Spleen (tissue), 11 donors: ENCODE results near the gene GLTPD2. TPM values are rescaled to one million over a fixed set of nuclear protein-coding genes. Genes with fewer than 3 reads are reported as not detected.
"Not testable (repeated sequence)": the region's sequence is repeated elsewhere in the genome, so short reads cannot be mapped to it uniquely, and the experiment has no call there.

ENCODE experiments used
- DNase-seq: peaks from one replicate; pipeline ENCODE4 v3.0.0-alpha.2; 2020
- H3K27ac ChIP-seq, 8 donors: fragments of 200-600 bp; sonication (generic) in 7 of 8; 1 replicate in 4 of 8; 2 replicates in 4 of 8; pipeline versions ENCODE4 v1.5.0 to v1.8.0; 2016 to 2021; ENCODE audit warnings: inconsistent platforms in 4 of 8, mild to moderate bottlenecking in 4 of 8, moderate library complexity in 1 of 8
- H3K27me3 ChIP-seq, 7 donors: fragments of 200-600 bp; sonication (generic) in 6 of 7; replicated peaks in 1 of 7; 1 replicate in 4 of 7; 2 replicates in 3 of 7; pipeline versions ENCODE4 v1.5.0 to v1.8.0; 2016 to 2021; ENCODE audit warnings: inconsistent platforms in 3 of 7, mild to moderate bottlenecking in 1 of 7
- H3K36me3 ChIP-seq, 6 donors: fragments of 200-600 bp; sonication (generic) in 5 of 6; 1 replicate in 4 of 6; 2 replicates in 2 of 6; pipeline versions ENCODE4 v1.5.0 to v1.8.0; 2016 to 2021; ENCODE audit warnings: inconsistent platforms in 2 of 6
- H3K4me1 ChIP-seq, 6 donors: fragments of 200-600 bp; sonication (generic) in 5 of 6; 1 replicate in 3 of 6; 2 replicates in 3 of 6; pipeline versions ENCODE4 v1.5.0 to v1.8.0; 2016 to 2021; ENCODE audit warnings: inconsistent platforms in 3 of 6
- H3K4me3 ChIP-seq, 8 donors: fragments of 200-600 bp; sonication (generic) in 7 of 8; 1 replicate in 4 of 8; 2 replicates in 4 of 8; pipeline versions ENCODE4 v1.5.0 to v1.8.0; 2016 to 2021; ENCODE audit warnings: inconsistent platforms in 4 of 8, mild to moderate bottlenecking in 4 of 8, moderate library complexity in 2 of 8
- H3K9me3 ChIP-seq, 8 donors: fragments of 200-600 bp; sonication (generic) in 7 of 8; 1 replicate in 4 of 8; 2 replicates in 4 of 8; pipeline versions ENCODE4 v1.5.0 to v1.8.0; 2016 to 2021; ENCODE audit warnings: inconsistent platforms in 4 of 8
- POLR2A ChIP-seq, 3 donors: fragments of 450-650 bp; IDR thresholded peaks; one replicate each; pipeline ENCODE4 v1.5.1; 2017; ENCODE audit warnings: antibody characterized with exemption in 3 of 3, mild to moderate bottlenecking in 1 of 3
- POLR2AphosphoS5 ChIP-seq, 3 donors: sonication (generic); formaldehyde crosslinking; IDR thresholded peaks; one replicate each; pipeline ENCODE4 v1.5.1; 2017; ENCODE audit warnings: antibody characterized with exemption in 3 of 3
- WGBS, 5 donors: extraction: QIAGEN DNeasy Blood & Tissue Kit in 3 of 5; methylation state at CpG; one replicate each; pipeline versions ENCODE4 v1.1.5 to v1.1.7; 2013 to 2018; 5-methylcytosine and 5-hydroxymethylcytosine counted together
- intact Hi-C: fragments of 100-400 bp; cut with DNase I; formaldehyde crosslinking; loops from one replicate; pipeline ENCODE4 v1.15.0; 2023; ENCODE audit warnings: low total_unique reads
- polyA plus RNA-seq, 3 donors: library from polyadenylated mRNA; stranded (reverse); fragments of 200-250 nt; gene quantifications; one replicate each; pipeline ENCODE4 v1.2.1, GENCODE V29; 2013
- total RNA-seq, 7 donors: library from RNA; depleted of rRNA in 3 of 7; stranded (reverse); fragments of >200 nt in 3 of 7; fragmentation: NEBNext Ultra II Directional in 4 of 7; extraction: Animal tissue kit (Norgen Biotek cat#: 25700) in 4 of 7; gene quantifications; one replicate each; pipeline versions ENCODE4 v1.1.0 to v1.2.1, GENCODE V29; 2016 to 2021
- TF ChIP-seq, protein P1 (sequence below), 11 experiments: fragments of 200-600 bp in 7 of 11; fragments of 450-650 bp in 4 of 11; sonication (generic) in 4 of 11; IDR thresholded peaks in 8 of 11; conservative IDR thresholded peaks in 3 of 11; 1 replicate in 7 of 11; 2 replicates in 4 of 11; pipeline versions ENCODE4 v1.4.0 to v1.8.0; 2016 to 2021; ENCODE audit warnings: antibody characterized with exemption in 11 of 11, inconsistent platforms in 4 of 11, mild to moderate bottlenecking in 1 of 11
- donor health status: healthy with polysubstance abuse.
- donor health status: DM: no; HTN: no; CAD: no; lungs with moderate emphysema.
- donor health status: DM: no; HTN: no; CAD: no.
- donor health status: Bipolar disorder and iron deficiency.
- donor health status: healthy.
- donor health status: DM: no; HTN: no; CAD: no.
- donor health status: DM: yes; HTN: yes; CAD: no.

The GLTPD2 gene
- total and polyA plus RNA-seq, 10 donors, result 0.06 TPM; not detected in 9

DNA sequence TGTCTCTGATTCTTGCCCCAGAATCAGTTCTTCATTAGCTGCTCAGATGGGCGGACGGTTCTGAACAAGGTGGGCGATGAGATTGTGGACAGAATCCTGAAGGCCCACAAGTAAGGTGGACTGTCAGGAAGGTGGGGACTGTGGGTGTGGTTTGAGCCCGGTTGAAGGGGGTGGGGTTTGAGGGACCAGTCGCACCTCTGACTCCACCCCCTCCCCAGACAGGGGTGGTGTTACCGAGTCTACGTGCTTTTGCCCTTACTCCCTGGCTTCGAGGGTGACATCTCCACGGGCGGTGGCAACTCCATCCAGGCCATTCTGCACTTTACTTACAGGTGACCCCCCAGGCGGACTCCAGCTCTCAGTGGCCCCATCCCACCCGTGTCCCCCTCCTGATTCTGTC, 29.5 kb downstream of the GLTPD2 start:
- TF ChIP-seq POLR2AphosphoS5 (IDR thresholded peaks at IDR 0.05) (no peak), POLR2A (IDR thresholded peaks at IDR 0.05) (no peak)
- TF ChIP-seq, protein P1, sequence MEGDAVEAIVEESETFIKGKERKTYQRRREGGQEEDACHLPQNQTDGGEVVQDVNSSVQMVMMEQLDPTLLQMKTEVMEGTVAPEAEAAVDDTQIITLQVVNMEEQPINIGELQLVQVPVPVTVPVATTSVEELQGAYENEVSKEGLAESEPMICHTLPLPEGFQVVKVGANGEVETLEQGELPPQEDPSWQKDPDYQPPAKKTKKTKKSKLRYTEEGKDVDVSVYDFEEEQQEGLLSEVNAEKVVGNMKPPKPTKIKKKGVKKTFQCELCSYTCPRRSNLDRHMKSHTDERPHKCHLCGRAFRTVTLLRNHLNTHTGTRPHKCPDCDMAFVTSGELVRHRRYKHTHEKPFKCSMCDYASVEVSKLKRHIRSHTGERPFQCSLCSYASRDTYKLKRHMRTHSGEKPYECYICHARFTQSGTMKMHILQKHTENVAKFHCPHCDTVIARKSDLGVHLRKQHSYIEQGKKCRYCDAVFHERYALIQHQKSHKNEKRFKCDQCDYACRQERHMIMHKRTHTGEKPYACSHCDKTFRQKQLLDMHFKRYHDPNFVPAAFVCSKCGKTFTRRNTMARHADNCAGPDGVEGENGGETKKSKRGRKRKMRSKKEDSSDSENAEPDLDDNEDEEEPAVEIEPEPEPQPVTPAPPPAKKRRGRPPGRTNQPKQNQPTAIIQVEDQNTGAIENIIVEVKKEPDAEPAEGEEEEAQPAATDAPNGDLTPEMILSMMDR (IDR thresholded peaks at IDR 0.05 in 8 of 11, conservative IDR thresholded peaks at IDR 0.05 in 3 of 11), result no peak
- no peaks in the 10 kb centered on the region for H3K9me3 ChIP-seq
- no peak overlapping the region for H3K4me3 ChIP-seq
- no peak overlapping the region for H3K27ac ChIP-seq
- intact Hi-C loops, result no loop called here
- WGBS, 5 donors, result 79 to 87% (median 82%) methylated on average over 12 of the region's 12 CpGs
- H3K36me3 ChIP-seq, result peaks cover 0 to 74% (median 21%) of the 10 kb centered on the region in 6 donors
- DNase-seq, result no peak
- no peaks in the 10 kb centered on the region for H3K4me1 ChIP-seq
- no peaks in the 10 kb centered on the region for H3K27me3 ChIP-seq

DNA sequence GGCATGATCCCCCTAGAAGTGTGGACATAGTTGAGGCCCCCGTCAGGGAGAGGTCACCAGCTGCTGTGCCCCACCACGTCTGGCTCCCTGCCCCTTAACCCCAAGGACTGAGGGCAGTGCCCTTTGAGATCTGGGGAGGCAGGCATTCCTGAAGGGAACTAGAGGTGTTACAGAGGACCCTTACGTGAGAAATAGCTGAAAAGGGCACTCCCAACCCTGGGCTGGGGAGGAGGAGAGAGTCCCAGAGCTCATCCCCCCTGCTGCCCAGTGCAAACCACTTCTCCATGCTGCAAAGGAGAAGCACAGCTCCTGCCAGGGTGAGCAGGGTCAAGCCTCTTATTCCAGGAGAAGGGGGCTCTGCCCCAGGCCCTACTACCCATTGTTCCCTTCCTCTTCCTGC, 34.1 kb downstream of the GLTPD2 start:
- Histone ChIP-seq H3K27me3 (no peaks in the 10 kb centered on the region), H3K4me3 (no peak overlapping the region), H3K4me1 (no peaks in the 10 kb centered on the region), H3K9me3 (no peaks in the 10 kb centered on the region), H3K36me3 (peaks cover 0 to 50% (median 5%) of the 10 kb centered on the region in 6 donors), H3K27ac (no peak overlapping the region)
- TF ChIP-seq POLR2AphosphoS5 (IDR thresholded peaks at IDR 0.05) (no peak), POLR2A (IDR thresholded peaks at IDR 0.05) (no peak)
- TF ChIP-seq, protein P1 (IDR thresholded peaks at IDR 0.05 in 8 of 11, conservative IDR thresholded peaks at IDR 0.05 in 3 of 11), result no peak
- 59 to 85% (median 70%) methylated on average over 3 of the region's 3 CpGs for WGBS, 5 donors
- DNase-seq, result no peak
- intact Hi-C loops, result no loop called here

DNA sequence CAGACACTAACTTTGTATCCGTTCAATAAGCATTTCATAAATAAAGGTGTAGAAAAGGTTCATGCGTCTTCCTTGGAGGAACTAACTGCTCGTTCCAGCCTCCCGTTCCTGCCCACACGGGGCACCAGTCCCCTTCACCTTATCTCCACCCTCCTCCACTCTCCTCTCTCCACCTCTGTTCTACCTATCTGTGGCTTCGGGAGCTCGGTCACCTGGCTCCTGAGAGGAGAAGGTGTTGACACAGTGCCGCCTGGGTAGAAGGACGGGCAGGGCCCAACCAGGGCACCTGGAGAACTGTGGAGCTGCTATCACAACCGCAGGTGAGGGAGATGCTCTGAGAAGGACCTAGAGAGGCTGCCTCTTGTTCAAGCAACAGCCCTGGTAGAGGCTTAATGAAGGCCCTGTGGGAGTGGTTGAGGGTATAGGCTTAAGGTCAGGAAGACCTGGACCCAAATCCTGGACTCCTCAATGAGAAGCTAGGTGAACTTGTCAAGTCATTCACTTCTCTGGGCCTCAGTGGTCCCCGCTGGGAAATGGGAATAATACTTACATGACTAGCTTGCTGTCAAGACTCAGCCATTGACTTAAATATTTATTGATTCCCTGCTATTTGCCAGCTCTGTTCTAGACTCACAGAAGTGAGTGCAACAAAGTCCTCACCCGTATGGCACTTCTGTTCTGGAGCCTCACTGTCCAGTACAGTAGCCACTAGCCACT, 34.8 kb downstream of the GLTPD2 start:
- no peak for DNase-seq
- no peak overlapping the region for H3K4me3 ChIP-seq
- no peak overlapping the region for H3K27ac ChIP-seq
- H3K36me3 ChIP-seq, result peaks cover 0 to 44% (median 4%) of the 10 kb centered on the region in 6 donors
- TF ChIP-seq POLR2A (IDR thresholded peaks at IDR 0.05) (no peak), POLR2AphosphoS5 (IDR thresholded peaks at IDR 0.05) (no peak)
- TF ChIP-seq, protein P1 (IDR thresholded peaks at IDR 0.05 in 8 of 11, conservative IDR thresholded peaks at IDR 0.05 in 3 of 11), result no peak
- no peaks in the 10 kb centered on the region for H3K4me1 ChIP-seq
- no peaks in the 10 kb centered on the region for H3K27me3 ChIP-seq
- intact Hi-C loops, result no loop called here
- H3K9me3 ChIP-seq, result no peaks in the 10 kb centered on the region
- WGBS, 5 donors, result 76 to 82% (median 76%) methylated on average over 12 of the region's 12 CpGs

DNA sequence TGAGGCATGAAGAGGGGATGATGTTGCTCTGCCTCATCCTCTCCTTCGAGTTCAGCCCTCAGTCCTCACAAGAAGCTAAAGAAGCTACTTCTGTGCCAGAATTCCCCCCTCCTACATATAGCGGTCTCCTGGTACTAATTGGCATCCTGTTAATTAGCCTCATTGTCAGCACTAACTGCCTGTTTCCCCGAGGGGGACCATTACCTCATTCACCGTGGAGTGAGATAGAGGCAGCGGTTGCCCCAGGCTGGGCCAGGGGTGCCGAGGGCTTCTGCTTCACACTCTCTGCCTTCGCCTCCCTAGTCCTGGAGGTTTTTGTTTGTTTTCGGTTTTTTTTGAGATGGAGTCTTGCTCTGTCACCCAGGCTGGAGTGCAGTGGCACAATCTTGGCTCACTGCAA, 38.6 kb downstream of the GLTPD2 start:
- H3K27ac ChIP-seq, result no peak overlapping the region

DNA sequence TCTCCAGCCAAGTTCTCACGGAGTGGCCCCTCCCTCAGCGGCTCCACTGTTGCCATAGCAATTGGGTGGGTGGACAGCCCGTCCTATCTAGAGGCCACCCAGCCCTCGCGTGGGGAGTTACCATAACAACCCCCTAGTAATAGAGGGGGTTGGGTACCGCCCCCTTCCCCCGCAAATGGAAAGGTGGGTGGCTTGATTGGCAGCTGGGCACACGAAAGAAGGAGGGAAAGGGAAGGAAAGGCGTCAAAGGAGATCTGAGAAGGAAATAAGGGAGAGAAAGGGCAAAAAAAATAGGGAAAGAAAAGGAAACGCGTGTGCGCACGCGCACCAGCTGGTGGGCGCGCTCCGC, 44.0 kb downstream of the GLTPD2 start:
- WGBS, 5 donors, result 0 to 2% (median 0%) methylated on average over 8 to 14 of the region's 17 CpGs
- Histone ChIP-seq H3K4me3 (peak overlapping the region; percentile 59 to 97 (median 94)), H3K27ac (peak overlapping the region; percentile 82 to 96 (median 92)), H3K4me1 (peaks cover 25 to 45% (median 37%) of the 10 kb centered on the region in 6 donors)
- DNase-seq, H3K36me3 ChIP-seq, intact Hi-C loops, H3K27me3 ChIP-seq, H3K9me3 ChIP-seq: not testable (repeated sequence)

More for the DNA sequence above, 38.6 kb downstream of the GLTPD2 start:
- 73 to 81% (median 78%) methylated on average over 8 of the region's 8 CpGs for WGBS, 5 donors
- Histone ChIP-seq H3K27me3 (no peaks in the 10 kb centered on the region), H3K4me1 (no peaks in the 10 kb centered on the region), H3K9me3 (no peaks in the 10 kb centered on the region), H3K4me3 (no peak overlapping the region), H3K36me3 (peaks cover 0 to 14% (median 0%) of the 10 kb centered on the region in 6 donors)
- no peak for DNase-seq
- no peak for TF ChIP-seq POLR2AphosphoS5 (IDR thresholded peaks at IDR 0.05)
- intact Hi-C loops, result no loop called here
